Activated CD4-positive, alpha-beta T cell treated with anti-CD3 and anti-CD28 coated beads, Interleukin-2, Interleukin-4, amounts not matched to agents 100 ng/mL and 50 ng/mL, durations not matched to agents 16 hours and 8 hours (primary cell): ENCODE measurements around the gene NECTIN2.
"Not testable (repeated sequence)": the region's sequence is repeated elsewhere in the genome, so short reads cannot be mapped to it uniquely, and the experiment has no call there.

Experiments
- DNase-seq: peaks from one replicate; pipeline ENCODE4 v3.0.0-alpha.2; 2020; ENCODE audit warnings: low spot score

NECTIN2 gene

GRCh38 chr19:44908074-44908835 lies 62.2 kb downstream of the NECTIN2 start:
- no peak for DNase-seq

- DNase-seq, result no peak
These were observed 62.8 kb downstream of the NECTIN2 start for GRCh38 chr19:44908836-44909261.

GRCh38 chr19:44909775-44910174 lies 63.7 kb downstream of the NECTIN2 start:
- DNase-seq, result no peak

GRCh38 chr19:44911896-44912295 lies 65.8 kb downstream of the NECTIN2 start:
- DNase-seq, result not testable (repeated sequence)

- DNase-seq, result no peak
These were observed 66.8 kb downstream of the NECTIN2 start for GRCh38 chr19:44912854-44913253.

- not testable (repeated sequence) for DNase-seq
These were observed 67.7 kb downstream of the NECTIN2 start for GRCh38 chr19:44913512-44914432.

GRCh38 chr19:44914433-44915206 lies 68.5 kb downstream of the NECTIN2 start, which contains the start of gene APOC1:
TSS of gene APOC1 (plus strand) at chr19:44914608. CDS start at chr19:44914892, 284 bp downstream.
- DNase-seq, result peak; percentile 87

GRCh38 chr19:44924243-44924725 lies 78.2 kb downstream of the NECTIN2 start:
- no peak for DNase-seq

GRCh38 chr19:44925114-44925891 lies 79.2 kb downstream of the NECTIN2 start:
- DNase-seq, result no peak

- not testable (repeated sequence) for DNase-seq
These were observed 80.4 kb downstream of the NECTIN2 start for GRCh38 chr19:44926245-44927077.

- no peak for DNase-seq
These were observed 81.6 kb downstream of the NECTIN2 start for GRCh38 chr19:44927746-44928145.

- no peak for DNase-seq
These were observed 84.0 kb downstream of the NECTIN2 start for GRCh38 chr19:44930088-44930487.

GRCh38 chr19:44931541-44931940 lies 85.4 kb downstream of the NECTIN2 start:
- DNase-seq, result no peak
